Stomach (tissue), 4 donors: ENCODE measurements around the gene SF3B2.
"Not testable (repeated sequence)": the region's sequence is repeated elsewhere in the genome, so short reads cannot be mapped to it uniquely, and the experiment has no call there.

Source experiments
- CTCF ChIP-seq, 7 experiments: fragments of 450-650 bp in 4 of 7; fragments of 200-600 bp in 3 of 7; sonication (generic) in 3 of 7; IDR thresholded peaks; one replicate each; pipeline ENCODE4 v1.5.1; 2016 to 2019; ENCODE audit warnings: antibody characterized with exemption in 7 of 7, control low read depth in 2 of 7, mild to moderate bottlenecking in 1 of 7
- EP300 ChIP-seq: sonication (generic); formaldehyde crosslinking; IDR thresholded peaks from one replicate; pipeline ENCODE4 v1.6.1; 2017; ENCODE audit warnings: antibody characterized with exemption
- POLR2A ChIP-seq, 4 donors: fragments of 450-650 bp; IDR thresholded peaks; one replicate each; pipeline ENCODE4 v1.6.1; 2016; ENCODE audit warnings: antibody characterized with exemption in 4 of 4, control low read depth in 2 of 4, mild to moderate bottlenecking in 1 of 4, moderate library complexity in 1 of 4
- POLR2AphosphoS5 ChIP-seq, 3 donors: sonication (generic); formaldehyde crosslinking; IDR thresholded peaks; one replicate each; pipeline ENCODE4 v1.6.1; 2016; ENCODE audit warnings: antibody characterized with exemption in 3 of 3

GRCh38 chr11:66023186-66023440 is 29.1 kb upstream of the SF3B2 start:
- TF ChIP-seq CTCF (IDR thresholded peaks at IDR 0.05); POLR2A (IDR thresholded peaks at IDR 0.05); EP300; POLR2AphosphoS5 (IDR thresholded peaks at IDR 0.05): not testable (repeated sequence)
